OCI-LY7 (cell line): ENCODE data around the gene KCTD19.

Source experiments
- EZH2phosphoT487 ChIP-seq: fragments of 200-600 bp; sonication (generic); IDR thresholded peaks from 2 replicates; pipeline ENCODE4 v1.6.1; 2018; ENCODE audit warnings: low read depth, borderline replicate concordance, mild to moderate bottlenecking, mixed run types, antibody characterized with exemption, low read length, moderate library complexity, mixed read lengths
- TF ChIP-seq, protein P1 (sequence below): fragments of 200-600 bp; sonication (generic); conservative IDR thresholded peaks from 2 replicates; pipeline ENCODE4 v1.5.1; 2014; ENCODE audit warnings: mild to moderate bottlenecking, antibody characterized with exemption, low read length, moderate library complexity, mixed read lengths

DNA sequence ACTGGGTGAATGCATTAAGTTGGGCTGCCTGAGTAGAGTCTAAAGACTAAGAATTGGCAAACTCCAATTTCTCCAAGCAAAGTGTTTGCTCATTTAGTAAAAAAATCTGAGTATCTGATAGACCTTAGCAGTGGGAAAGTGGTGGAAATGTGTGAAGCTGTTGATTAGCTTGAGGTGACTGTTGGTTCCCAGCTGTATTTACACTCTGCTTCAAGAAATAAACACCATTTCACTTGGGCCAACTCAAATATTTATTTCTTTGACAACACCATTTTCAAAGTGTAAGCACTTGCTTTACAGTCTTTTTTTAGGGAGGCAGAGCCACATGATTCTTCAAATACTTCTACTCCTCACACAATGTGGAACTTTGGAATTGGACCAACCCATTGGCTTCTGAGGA, 8.7 kb downstream of the KCTD19 start:
- TF ChIP-seq, protein P1, sequence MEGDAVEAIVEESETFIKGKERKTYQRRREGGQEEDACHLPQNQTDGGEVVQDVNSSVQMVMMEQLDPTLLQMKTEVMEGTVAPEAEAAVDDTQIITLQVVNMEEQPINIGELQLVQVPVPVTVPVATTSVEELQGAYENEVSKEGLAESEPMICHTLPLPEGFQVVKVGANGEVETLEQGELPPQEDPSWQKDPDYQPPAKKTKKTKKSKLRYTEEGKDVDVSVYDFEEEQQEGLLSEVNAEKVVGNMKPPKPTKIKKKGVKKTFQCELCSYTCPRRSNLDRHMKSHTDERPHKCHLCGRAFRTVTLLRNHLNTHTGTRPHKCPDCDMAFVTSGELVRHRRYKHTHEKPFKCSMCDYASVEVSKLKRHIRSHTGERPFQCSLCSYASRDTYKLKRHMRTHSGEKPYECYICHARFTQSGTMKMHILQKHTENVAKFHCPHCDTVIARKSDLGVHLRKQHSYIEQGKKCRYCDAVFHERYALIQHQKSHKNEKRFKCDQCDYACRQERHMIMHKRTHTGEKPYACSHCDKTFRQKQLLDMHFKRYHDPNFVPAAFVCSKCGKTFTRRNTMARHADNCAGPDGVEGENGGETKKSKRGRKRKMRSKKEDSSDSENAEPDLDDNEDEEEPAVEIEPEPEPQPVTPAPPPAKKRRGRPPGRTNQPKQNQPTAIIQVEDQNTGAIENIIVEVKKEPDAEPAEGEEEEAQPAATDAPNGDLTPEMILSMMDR: no peak
- no peak for TF ChIP-seq EZH2phosphoT487
